Effector CD4-positive, alpha-beta T cell (primary cell): ENCODE measurements around the gene STARD13.

Experiments used
- DNase-seq: peaks from one replicate; pipeline ENCODE4 v3.0.0-alpha.2; 2020

Gene STARD13

DNA sequence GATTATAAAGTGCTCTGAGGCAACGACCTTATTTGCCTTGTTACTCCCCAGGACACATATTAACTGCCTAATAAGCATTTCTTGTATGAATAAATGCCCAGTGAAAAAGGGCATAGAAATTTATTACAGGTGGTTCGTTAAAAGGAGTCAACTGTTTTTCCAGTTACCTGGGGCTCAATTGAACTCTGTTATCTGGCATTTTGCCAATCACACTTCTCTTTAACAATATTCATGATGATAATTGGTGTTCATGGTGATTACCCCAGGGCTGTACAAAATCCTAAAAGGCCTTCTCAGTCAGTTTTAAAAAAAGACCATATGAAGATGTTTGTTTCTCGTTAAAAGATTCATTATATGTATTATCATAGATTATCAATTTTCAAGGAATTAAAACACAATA lies 212.2 kb downstream of the STARD13 start:
- DNase-seq: no peak

DNA sequence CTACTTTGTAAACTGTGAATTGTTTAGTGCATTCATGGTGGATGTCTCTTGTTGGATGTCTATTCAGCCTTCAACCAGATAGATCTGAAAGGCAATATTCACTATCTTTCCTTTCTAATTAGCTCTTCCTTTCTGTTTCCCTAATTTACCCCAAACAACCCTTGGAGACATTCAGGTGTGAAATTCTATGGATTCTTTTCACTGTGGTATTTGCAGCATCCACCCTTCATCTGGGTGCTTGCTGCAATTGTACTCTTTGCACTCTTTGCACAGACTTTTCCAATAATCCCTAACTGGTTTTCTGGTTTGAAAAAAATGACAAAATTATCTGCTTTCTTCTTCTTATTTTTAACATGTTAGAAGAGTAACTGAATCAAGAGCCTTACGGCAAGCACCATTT lies 212.8 kb downstream of the STARD13 start:
- DNase-seq: no peak

DNA sequence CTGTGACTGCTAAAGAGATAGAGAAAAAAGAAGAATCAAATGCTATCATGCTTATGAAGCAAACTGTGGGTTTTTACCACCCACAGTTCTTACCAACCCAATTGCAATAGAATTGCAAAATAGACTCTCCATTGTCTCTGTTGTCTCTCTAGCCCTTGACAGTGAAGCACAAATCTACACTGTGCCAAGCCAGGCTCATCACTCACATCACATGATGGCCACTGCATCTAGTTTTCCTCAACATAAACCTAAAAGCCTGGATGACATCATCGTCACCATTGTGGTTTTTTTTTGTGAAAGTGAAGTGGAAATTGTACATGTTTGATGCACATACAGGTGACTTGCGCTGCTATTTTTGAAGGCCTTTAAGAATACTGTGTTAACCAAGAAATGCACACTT lies 213.3 kb downstream of the STARD13 start:
- no peak for DNase-seq

DNA sequence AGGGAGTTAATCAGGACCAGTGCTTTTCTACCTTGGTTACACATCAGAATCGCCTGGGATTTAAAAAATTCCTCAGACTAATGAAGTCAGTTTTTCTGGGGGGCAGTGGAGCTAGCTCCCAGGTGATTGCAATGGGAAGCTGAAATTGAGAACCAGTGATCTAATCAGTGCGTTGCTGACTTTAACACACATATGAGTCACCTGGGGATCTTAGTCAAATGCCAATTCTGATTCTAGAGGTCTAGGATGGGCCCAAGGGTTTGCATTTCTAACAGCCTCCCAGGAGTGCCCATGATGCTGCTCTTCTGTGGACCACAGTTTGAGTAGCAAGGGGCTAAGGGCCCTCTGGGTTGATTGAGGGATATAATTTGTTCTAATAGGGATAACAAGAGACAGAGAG lies 214.8 kb downstream of the STARD13 start:
- no peak for DNase-seq

DNA sequence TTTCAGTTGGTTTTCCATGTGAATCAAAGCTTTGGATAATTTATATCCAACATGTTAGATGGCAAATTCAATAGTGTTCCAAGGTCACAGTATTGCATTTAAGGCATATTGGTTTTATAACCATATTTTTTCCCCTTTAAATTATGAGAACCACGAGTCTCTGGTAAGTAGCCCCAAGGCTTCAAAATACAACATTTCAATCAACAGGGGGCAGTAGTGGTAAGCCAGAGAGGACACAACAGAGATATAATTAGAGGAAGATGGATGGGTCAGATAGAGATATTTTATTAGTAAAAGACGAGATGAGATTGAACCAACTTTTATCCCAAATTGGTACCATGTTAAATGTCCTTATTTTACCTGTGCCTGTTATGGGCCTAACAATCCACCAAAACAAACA lies 216.2 kb downstream of the STARD13 start:
- DNase-seq: no peak

DNA sequence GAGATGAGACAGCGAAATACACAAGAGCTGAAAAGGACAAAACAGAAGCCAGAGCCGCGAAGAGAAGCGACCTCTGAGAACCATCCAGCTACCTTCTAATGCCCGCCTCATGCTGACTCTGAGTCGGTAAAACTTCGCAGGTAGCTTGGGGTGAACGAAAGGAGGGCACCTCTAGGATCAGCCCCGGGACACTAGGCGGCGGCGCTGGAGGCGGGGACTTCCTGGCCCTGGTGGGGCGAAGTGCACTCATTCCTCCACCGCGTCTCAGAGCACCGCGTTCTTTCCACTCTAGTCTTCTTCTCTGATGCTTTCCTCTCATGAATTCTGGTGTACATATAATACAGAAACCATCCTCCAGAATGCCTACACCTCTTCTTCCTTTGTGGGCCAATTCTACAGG lies 219.2 kb downstream of the STARD13 start:
- DNase-seq: no peak

DNA sequence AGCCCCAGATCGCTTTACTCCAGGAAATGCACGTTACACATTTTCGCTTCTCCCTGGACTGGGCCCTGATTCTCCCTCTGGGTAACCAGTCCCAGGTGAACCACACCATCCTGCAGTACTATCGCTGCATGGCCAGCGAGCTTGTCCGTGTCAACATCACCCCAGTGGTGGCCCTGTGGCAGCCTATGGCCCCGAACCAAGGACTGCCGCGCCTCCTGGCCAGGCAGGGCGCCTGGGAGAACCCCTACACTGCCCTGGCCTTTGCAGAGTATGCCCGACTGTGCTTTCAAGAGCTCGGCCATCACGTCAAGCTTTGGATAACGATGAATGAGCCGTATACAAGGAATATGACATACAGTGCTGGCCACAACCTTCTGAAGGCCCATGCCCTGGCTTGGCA lies 224.7 kb downstream of the STARD13 start:
- DNase-seq: no peak

DNA sequence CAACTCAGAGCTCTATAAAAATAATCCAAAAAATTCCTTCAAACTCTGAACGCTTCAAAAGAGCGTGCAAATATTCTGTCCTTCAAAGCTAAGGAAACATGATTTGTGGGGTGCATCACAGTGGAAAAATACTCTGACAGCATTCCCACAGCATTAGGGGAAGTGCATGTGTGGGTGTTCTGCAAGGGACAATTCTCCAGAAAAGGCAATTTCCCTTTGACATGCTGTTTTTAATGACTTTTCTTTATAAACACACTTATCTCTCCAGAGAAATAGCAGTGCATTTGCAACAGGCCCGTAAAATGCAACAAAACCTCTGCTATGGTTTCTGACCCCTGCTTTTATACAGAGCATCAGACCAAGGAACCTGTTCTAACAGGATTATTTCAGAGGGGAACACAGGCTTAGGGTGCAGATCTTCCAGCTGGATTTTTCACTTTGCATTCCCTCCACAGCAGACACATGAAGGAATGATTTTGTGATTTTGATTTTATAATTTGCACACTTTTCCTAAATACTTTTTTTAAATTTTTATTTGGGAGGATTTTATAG lies 226.7 kb downstream of the STARD13 start:
- no peak for DNase-seq

DNA sequence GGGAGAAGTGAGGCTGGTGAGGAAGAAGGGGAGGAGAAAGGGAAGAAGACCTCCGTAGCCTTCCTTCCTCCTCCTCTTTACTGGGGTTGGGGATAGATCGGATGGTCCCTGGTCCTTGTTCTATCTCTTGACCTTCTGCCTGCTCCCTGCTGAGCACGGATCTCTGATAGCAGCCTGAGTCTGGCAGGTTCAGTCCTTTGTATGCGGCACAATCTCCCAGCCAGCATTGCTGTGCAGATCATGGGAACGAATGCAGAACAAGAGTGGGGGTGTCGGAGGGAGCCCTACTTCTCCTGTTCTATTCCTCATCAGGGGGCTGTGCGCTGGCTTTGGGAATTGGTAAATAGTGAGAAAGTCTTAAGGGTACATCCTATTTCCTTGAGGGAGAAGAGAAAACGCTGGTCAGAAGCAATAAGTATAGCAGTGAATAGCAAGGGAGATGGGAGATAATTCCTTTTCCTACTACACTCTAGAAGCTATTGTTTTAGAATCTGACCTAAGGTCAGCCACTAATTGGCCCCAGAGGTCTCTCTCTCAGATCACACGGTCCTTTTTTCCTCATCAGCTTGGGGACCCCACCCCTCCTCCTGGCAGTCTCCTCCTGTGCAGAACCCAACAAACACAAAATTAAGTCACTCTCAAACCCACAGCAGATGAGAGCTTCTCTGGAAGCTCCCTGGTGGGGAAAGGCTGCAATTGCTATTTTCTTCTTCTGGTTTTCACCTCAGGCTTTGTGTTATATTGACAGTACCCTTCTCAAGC lies 228.4 kb downstream of the STARD13 start:
- DNase-seq: no peak

DNA sequence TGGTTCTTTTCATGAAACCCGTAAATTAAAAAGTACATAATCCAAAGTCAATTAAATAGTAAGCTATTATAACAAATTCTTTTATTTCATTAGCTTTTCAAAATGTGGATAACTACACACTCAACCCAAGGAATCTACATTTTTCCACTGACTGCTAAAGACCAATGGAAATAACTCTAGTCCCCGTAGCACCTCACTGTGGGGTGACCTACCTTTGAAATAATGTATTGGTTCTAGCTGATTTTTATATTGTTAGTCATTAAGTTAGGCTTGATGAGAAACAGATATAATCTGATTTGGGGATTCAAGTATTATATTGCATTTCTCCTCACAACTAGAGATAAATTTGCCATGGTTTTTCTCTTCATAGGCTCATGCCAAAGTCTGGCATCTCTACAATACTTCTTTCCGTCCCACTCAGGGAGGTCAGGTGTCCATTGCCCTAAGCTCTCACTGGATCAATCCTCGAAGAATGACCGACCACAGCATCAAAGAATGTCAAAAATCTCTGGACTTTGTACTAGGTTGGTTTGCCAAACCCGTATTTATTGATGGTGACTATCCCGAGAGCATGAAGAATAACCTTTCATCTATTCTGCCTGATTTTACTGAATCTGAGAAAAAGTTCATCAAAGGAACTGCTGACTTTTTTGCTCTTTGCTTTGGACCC lies 232.0 kb downstream of the STARD13 start:
- no peak for DNase-seq
